ENCODE data around the gene DICER1.

- TF ChIP-seq CTCF (IDR thresholded peaks at IDR 0.05) (no peak), POLR2A (IDR thresholded peaks at IDR 0.05) (no peak)
These were observed 69.7 kb downstream of the DICER1 start for GRCh38 chr14:95087619-95088018.
